GM21619 (cell line): ENCODE measurements around the gene TCTN1.

ENCODE experiments used
- ATAC-seq: cut with Tn5 transposase; IDR thresholded peaks from one replicate; pipeline ENCODE4 v1.9.1; 2021; ENCODE audit not compliant: unreplicated experiment

TCTN1 gene

DNA sequence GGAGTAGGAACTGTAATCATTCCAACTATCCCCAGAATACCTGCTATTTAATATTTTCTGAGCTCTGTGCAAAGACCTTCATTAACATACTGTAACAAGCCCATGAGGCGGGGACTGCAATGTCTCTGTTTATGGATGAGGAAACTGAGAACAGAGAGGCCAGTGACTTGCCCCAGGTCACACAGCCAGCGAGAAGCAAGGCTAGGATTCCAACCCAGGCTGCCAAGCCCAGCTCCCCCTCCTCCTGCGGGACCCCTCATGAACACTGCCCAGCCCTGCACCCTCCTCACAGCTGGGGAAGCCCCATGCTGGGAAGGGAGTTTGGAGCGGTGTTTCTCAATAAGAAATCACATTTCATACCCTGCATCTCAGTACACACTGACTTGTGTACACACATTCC, 64.1 kb downstream of the TCTN1 start:
- ATAC-seq, result peak; percentile 3

DNA sequence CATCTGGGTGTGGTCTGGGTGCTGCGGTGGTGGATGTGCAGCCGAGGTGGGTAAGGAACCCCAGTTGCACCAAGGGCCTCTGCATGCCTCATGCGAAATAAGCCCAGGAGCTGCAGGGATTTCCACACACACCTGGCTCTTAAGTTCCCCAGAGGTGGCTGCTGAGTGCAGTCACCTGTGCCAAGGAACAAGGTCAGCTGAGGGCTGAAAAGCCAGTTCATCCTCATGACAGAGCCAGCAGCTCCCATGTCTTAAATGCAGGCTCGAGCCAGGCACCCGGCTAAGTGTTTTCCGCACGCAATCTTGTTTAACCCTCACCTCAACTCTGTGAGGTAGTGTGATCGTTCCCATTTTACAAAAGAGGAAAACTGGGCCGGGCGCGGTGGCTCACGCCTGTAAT, 65.3 kb downstream of the TCTN1 start:
- ATAC-seq, result no peak

DNA sequence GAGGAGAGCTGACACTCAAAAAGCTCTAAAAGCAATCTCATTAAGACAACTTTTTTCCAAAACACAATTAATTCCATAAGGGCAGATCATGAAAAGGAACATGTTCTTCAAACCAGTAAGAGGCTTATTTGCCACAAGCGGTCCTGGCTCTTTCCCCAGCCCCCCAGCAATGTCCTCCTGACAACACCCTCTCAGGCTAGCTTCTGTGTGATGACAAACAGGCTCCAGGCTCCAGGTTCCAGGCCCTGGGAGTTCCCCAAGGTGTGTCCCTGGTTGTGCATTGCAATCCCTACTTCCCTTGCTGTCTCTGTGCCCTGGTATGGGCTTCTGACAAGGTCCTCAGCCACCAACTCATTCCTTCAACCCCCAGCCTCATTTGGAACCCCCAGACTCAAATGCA, 66.1 kb downstream of the TCTN1 start:
- ATAC-seq, result no peak

- ATAC-seq, result no peak
Observed at GRCh38 chr12:110683888-110684287, 70.0 kb downstream of the TCTN1 start.

- ATAC-seq, result no peak
Observed at GRCh38 chr12:110684312-110684836, 70.4 kb downstream of the TCTN1 start.

DNA sequence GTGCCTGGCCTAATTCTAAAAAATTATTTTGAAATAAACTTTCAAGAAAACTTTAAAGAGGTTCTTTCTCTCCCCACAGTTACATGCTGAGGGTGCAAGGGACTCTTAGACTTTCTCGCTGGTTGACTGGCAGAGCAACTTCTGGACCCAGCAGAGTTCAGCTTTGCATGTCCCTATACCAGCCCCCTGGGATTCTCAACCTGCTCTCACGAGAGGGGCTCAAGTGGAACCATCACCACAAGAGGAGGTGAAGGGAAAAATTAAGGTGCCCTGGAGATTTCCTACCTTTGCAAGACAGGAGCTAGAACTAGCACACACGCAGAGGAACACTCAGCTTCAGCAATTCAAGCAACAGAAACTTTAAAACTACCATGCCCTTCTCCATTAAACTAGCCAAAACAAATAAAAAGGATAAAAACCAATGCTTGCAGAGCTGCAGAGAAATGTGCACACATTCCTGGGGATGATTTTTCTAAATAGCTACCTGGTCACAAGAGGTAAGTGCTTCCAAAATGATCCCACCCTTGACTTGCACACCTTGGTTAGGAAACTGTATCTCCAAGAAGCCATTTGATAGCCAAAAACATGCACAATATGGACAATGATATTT, 72.5 kb downstream of the TCTN1 start:
- no peak for ATAC-seq

DNA sequence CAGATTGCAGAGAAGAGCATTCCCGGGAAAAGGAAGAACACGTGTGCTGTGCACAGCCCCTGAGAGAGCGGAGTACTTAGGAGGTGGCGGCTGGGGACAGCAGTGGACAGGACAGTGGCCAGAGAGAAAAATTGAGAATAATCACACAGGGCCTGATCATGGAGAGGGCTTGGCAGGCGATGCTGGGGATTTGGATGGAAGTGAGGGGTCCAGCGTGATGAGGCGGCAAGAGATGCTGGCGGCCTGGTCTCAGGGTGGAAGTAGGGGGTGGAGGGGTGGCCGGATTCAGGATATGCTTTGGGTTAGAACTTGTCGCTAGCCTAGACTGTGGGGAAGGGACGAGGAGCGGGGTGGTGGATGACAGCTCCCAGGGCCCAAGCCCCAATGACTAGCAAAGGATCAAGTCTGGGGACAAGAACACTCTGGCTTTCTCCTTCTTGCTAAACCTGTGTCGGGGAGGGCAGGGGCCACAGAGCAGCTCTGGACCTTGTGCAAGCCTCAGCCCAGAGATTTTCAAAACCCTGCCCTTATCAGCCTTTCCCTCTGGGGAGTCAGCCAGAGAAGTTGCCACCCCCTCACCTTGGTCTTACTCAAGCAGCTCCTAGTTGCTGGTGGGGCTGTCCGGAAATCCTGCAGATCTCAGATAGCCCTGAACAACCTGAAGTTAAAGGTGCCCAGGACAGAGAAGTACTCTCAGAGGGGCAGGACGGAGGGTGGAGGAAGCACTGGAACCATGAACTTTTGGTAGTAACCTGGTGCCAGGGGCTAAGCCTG, 73.7 kb downstream of the TCTN1 start:
- no peak for ATAC-seq

GRCh38 chr12:110688446-110689280, 74.7 kb downstream of the TCTN1 start, which contains the start of gene HVCN1:
Gene HVCN1 (minus strand): TSS chr12:110689115. CDS start chr12:110683245, 5,870 bp downstream.
- peak; percentile 32 for ATAC-seq

DNA sequence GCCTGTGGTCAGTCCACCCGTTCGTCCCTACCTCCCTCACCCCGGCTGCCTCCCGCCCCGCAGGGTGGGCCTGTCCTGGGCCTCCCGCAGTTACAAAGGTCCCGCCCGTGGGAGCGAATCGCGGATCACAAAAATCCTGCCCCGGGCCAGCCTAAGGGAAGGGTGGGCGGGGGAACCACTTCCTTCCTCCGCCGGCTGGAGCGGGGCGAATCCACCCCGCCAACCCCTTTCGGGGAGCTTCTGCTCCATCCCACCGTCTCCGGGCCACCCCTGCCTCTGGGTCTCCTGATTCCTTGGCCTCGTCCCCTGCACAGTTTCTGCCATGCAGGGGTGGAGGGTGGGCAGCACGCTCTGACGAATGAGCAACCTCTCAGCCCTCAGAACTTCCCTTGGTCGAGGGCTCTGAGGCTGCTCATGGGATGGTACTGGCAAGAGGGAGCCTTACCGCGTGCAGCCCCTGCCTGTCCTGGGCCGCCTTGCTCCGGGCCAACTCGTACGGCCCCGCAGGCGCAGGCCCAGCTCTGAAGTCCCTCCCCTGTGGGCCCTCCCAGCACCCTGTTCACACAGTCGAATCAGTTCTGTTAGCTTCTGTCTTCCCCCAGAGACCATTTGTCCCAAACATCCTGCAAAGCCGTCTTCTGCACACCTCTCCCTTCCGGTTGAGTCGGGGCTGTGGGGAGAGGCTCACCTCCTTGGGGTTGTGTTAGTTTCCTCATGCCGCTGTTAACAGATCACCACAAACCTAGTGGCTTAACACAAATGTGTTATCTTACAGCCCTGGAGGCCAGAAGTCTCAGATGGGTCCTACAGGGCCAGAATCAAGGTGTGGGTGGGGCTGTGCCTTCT, 75.6 kb downstream of the TCTN1 start:
- ATAC-seq, result peak; percentile 44

DNA sequence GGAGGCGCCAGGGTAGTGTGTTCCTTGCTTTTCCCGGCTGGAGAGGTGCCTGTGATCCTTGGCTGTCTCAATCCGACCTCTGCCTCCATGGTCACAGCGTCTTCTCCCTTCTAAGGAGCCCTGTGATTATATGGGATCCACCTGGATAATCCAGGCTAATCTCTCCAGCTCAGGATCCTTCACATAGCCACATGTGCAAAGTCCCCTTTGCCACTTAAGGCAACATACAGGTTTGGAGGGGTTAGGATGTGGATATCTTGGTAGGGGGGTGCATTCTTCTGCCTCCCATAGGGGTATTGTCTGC, 76.2 kb downstream of the TCTN1 start:
- ATAC-seq, result no peak

DNA sequence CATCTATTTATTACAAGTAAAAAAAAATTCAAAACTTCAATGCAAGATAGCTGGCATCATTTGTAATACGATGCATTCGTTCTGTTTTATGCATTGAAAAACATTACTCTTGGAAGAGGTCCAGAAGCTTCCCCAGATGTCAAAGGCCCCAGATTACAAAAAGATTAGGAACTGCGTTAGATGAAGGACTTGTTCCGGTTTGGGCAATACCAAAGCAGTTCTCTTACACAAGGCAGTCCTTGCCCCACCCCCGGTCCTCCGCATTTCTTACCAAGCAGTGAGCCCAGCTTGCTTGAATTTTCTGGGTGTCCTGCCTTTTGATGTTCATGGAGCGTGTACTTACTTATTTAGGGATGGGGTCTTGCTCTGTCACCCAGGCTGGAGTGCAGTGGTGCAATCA, 79.8 kb downstream of the TCTN1 start:
- no peak for ATAC-seq

GRCh38 chr12:110694330-110694901, 80.5 kb downstream of the TCTN1 start:
- ATAC-seq, result no peak

DNA sequence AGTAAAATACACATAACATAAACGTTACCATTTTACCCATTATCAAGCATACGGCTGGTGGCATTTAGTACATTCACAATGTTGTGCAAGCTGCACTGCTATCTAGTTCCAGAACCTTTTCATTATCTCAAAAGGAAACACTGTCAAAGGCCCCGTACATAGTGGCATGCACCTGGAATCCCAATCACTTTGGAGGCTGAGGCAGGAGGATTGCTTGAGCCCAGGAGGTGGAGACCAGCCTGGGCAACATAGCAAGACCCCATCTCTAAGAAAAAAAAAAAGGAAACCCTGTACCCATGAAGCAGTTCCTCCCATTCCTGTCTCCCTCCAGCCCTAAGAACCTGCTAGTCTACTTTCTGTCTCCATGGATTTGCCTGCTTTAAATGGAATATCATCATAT, 82.4 kb downstream of the TCTN1 start:
- no peak for ATAC-seq

DNA sequence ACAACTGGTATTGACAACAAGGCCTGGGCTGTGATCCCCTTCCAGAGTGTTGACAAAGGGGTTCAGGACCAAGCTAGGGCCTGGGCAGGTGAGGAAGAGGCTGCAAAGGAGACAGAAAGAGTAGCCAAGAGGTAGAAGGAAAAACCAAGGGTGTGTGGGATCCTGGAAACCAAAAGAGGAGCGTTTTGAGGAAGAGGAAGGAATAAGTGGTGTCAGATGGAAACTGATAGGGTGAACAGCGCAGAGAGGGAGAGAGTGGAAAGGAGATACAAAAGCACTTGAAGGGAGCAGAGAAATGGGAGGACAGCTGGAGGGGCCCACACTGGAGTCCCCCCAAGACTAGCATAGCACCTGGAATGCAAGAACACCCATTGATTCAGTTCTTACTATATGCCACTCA, 83.3 kb downstream of the TCTN1 start:
- ATAC-seq, result no peak

DNA sequence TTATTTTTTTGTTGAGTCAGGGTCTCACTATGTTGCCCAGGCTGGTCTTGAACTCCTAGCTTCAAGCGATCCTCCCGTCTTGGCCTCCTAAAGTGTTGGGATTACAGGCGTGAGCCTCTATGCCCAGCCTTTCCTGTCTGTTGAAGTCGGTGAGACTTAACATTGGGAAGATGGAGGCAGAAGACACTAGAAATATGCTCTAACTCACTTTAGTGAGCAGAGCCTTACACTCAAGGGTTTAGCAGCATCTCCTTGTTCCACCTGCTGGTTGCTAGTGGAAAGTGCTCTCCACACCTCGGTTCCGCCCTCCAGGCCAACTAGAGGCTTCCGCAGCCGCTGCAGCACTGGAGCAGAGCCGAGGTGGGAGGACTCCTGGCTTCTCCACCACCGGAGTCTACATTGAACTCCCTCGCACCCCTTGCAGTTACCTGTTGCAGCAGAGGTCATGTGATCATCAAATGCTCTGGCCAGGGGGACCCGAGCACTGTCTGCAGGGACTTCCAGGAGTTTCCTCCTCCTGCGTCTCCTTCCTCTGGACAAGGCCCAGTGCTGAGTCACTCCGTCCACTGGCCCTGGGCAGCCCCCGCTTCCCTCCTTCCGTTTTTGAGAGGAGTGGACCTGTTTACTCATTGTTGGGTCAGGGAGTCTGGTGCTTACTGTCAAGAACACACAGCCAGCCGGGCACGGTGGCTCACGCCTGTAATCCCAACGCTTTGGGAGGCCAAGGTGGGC, 84.4 kb downstream of the TCTN1 start:
- ATAC-seq, result peak; percentile 76
